ENCODE measurements around the gene TTLL1.

TTLL1 gene

GRCh38 chr22:43088984-43089717 lies at the start of gene TTLL1:
TTLL1 (minus strand) TSS chr22:43089391; CDS start chr22:43075586, 13,805 bp downstream.
- DNase-seq: peak; percentile 87

GRCh38 chr22:43136801-43137200 lies 47.6 kb upstream of the TTLL1 start:
- no peak for DNase-seq

- DNase-seq: peak; percentile 46
Measured at GRCh38 chr22:43136255-43136654, 47.1 kb upstream of the TTLL1 start.

- DNase-seq: no peak
Measured at GRCh38 chr22:43135565-43135964, 46.4 kb upstream of the TTLL1 start.

GRCh38 chr22:43134553-43134952 lies 45.4 kb upstream of the TTLL1 start:
- no peak for DNase-seq

- DNase-seq: no peak
Measured at GRCh38 chr22:43133401-43133800, 44.2 kb upstream of the TTLL1 start.

GRCh38 chr22:43131773-43132501 lies 42.7 kb upstream of the TTLL1 start:
- no peak for DNase-seq

- no peak for DNase-seq
Measured at GRCh38 chr22:43129426-43130425, 40.5 kb upstream of the TTLL1 start.

- no peak for DNase-seq
Measured at GRCh38 chr22:43128928-43129424, 39.8 kb upstream of the TTLL1 start.

GRCh38 chr22:43128116-43128515 lies 38.9 kb upstream of the TTLL1 start:
- no peak for DNase-seq

- DNase-seq: no peak
Measured at GRCh38 chr22:43127166-43127908, 38.1 kb upstream of the TTLL1 start.

- no peak for DNase-seq
Measured at GRCh38 chr22:43126501-43127165, 37.4 kb upstream of the TTLL1 start.

- no peak for DNase-seq
Measured at GRCh38 chr22:43118953-43119458, 29.8 kb upstream of the TTLL1 start.

- DNase-seq: no peak
Measured at GRCh38 chr22:43118024-43118849, 29.0 kb upstream of the TTLL1 start.

- DNase-seq: no peak
Measured at GRCh38 chr22:43116932-43117331, 27.7 kb upstream of the TTLL1 start.

- DNase-seq: no peak
Measured at GRCh38 chr22:43114958-43115357, 25.8 kb upstream of the TTLL1 start.

- DNase-seq: no peak
Measured at GRCh38 chr22:43113526-43114251, 24.5 kb upstream of the TTLL1 start.

- peak; percentile 52 for DNase-seq
Measured at GRCh38 chr22:43110927-43111623, 21.9 kb upstream of the TTLL1 start.

- peak; percentile 45 for DNase-seq
Measured at GRCh38 chr22:43110444-43110926, 21.3 kb upstream of the TTLL1 start, which contains the start of gene BIK. BIK (plus strand) TSS chr22:43110750; CDS start chr22:43124023, 13,273 bp downstream.
